GM10266 (cell line): ENCODE measurements around the gene PRDM5.

Experiments used
- DNase-seq: peaks from one replicate; pipeline ENCODE4 v3.0.0; 2012; ENCODE audit errors: extremely low spot score
- CTCF ChIP-seq: IDR thresholded peaks from 2 replicates; pipeline ENCODE4 v1.5.1; 2012; ENCODE audit warnings: mild to moderate bottlenecking, low read depth; ENCODE audit not compliant: control insufficient read depth, insufficient read depth; ENCODE audit errors: missing control alignments

The PRDM5 gene

DNA sequence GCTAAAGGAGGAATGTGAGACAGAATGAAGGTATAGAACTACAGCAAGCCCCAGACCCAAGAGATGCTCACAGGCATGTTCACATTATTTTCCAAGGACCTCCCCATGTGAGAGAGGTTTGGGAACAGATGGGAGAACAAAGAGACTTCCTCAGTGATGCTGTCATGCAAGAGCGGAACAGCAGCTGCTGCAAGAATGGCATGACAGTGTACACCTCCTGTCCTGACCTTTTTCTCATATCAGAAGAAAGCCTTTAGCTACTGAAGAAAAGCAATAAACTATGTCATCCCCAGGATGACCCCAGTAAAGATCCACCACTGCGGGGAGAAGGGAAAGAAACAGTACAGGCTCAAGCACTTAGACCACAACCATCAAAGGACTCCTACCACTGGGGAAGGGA lies 7.2 kb downstream of the PRDM5 start:
- no peak for TF ChIP-seq CTCF

GRCh38 chr4:120903419-120903818 lies 19.1 kb downstream of the PRDM5 start:
- no peak for TF ChIP-seq CTCF
- no peak for DNase-seq

More for the DNA sequence above, 7.2 kb downstream of the PRDM5 start:
- DNase-seq, result no peak

- DNase-seq, result no peak
- no peak for TF ChIP-seq CTCF
Measured at GRCh38 chr4:120902925-120903324, 19.6 kb downstream of the PRDM5 start.

- DNase-seq, result no peak
Measured at GRCh38 chr4:120901731-120902130, 20.8 kb downstream of the PRDM5 start.

DNA sequence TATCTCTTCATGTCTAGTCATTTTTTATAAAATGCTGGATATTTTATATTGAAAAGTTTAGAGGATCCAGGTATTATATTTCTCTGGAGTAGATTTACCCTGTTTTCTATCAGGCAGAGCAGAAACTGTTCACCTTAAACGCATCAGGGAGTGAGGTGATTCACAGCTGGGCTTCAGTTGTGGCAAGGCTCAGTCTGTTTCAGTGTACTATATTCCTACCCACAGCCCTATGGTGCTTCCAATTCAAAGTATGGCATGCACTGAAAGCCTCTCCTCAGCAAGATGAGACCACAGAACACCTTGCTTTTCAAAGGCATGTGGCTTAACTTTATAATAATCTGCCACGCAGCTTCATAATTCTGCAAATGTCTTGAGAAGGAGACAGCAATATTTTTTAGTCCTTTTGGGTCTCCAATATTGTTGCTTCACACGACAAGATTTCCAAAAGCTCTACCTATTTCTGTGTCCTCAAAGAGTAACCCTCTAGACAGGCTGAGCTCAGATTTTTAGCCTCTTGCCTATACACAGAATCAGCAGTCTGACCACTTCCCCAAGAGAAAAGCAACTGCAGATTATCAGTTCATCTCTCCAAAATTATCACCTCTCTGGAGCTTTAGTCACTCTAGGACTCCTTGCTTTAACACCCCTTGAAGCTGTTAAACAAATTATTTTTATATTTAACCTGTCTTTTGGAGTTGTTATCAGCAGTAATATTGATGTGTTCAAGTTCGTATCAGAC lies 24.4 kb downstream of the PRDM5 start:
- no peak for TF ChIP-seq CTCF
- DNase-seq, result no peak

More at GRCh38 chr4:120901731-120902130, 20.8 kb downstream of the PRDM5 start:
- TF ChIP-seq CTCF, result no peak

- no peak for TF ChIP-seq CTCF
- no peak for DNase-seq
Measured at GRCh38 chr4:120895554-120895953, 27.0 kb downstream of the PRDM5 start.

- DNase-seq, result no peak
- TF ChIP-seq CTCF, result no peak
Measured at GRCh38 chr4:120893314-120893713, 29.2 kb downstream of the PRDM5 start.
